OCI-LY1 (cell line): ENCODE data around the gene PLEKHB2.

ENCODE experiments used
- CTCF ChIP-seq: fragments of 200-600 bp; sonication (generic), shearing (Covaris generic); IDR thresholded peaks from 2 replicates; pipeline ENCODE4 v1.5.1; 2017; ENCODE audit warnings: mild to moderate bottlenecking, antibody characterized with exemption, low read length, moderate library complexity, mixed read lengths
- EZH2 ChIP-seq: fragments of 200-600 bp; sonication (generic), shearing (Covaris generic); IDR thresholded peaks from 2 replicates; pipeline ENCODE4 v1.8.0; 2017; ENCODE audit warnings: borderline replicate concordance, mixed run types, mild to moderate bottlenecking, antibody characterized with exemption, low read length, moderate library complexity, mixed read lengths

GRCh38 chr2:131076707-131077106, 28.4 kb upstream of the PLEKHB2 start:
- TF ChIP-seq CTCF = no peak
- TF ChIP-seq EZH2 = no peak
